ENCODE measurements around the gene VBP1. TPM values are rescaled to one million over a fixed set of nuclear protein-coding genes. Genes with fewer than 3 reads are reported as not detected.

Gene VBP1
- total RNA-seq, 1 donor from 2014 or later = 33.9 TPM

DNA sequence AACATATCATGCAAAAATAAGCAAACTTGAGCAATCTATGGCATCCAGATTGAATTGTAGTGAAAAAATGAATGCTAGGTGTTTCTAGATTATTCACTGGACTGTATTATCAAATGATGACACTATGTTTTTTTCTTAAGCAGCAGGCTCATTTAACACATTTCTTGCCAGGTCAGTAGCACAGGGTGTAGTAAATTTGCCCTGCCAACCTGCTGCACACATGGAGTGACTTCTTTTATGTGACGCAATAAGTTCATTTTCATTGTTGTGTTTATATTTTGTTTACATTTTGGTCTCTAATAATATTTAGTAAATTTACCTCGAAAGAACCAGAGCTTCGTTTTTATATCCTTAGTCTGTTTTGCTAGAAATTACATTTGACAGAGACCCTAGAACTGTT lies 9.5 kb downstream of the VBP1 start:
- no peaks in the 10 kb centered on the region for H3K4me1 ChIP-seq
- H3K27ac ChIP-seq = no peak overlapping the region
- ATAC-seq (no peak), DNase-seq (no peak)
- intact Hi-C loops (cut with DNase I) = no loop called here
- peaks cover 10% of the 10 kb centered on the region for H3K36me3 ChIP-seq
- H3K27me3 ChIP-seq = no peaks in the 10 kb centered on the region
- H3K9me3 ChIP-seq = no peaks in the 10 kb centered on the region
- TF ChIP-seq, protein P1, sequence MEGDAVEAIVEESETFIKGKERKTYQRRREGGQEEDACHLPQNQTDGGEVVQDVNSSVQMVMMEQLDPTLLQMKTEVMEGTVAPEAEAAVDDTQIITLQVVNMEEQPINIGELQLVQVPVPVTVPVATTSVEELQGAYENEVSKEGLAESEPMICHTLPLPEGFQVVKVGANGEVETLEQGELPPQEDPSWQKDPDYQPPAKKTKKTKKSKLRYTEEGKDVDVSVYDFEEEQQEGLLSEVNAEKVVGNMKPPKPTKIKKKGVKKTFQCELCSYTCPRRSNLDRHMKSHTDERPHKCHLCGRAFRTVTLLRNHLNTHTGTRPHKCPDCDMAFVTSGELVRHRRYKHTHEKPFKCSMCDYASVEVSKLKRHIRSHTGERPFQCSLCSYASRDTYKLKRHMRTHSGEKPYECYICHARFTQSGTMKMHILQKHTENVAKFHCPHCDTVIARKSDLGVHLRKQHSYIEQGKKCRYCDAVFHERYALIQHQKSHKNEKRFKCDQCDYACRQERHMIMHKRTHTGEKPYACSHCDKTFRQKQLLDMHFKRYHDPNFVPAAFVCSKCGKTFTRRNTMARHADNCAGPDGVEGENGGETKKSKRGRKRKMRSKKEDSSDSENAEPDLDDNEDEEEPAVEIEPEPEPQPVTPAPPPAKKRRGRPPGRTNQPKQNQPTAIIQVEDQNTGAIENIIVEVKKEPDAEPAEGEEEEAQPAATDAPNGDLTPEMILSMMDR (IDR thresholded peaks at IDR 0.05) = no peak
- H3K4me3 ChIP-seq = no peak overlapping the region

DNA sequence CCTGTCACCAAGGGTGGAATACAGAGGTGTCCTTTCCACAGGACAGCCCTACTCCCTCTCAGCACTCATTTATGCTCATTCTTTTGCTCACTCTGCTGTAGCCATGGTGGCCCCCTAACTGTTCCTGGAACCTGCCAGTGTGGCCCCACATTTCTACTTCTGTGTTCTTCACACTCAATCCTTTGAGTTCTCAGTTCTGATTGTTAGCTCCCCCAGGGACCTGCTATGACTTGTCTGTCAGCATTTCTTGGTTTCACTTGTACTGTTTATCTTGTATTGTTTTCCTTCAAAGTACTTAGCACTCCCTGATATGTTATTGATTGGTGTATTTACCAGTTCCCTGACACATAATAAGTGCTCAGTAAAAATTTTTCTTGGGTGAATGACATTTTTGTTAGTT lies 14.9 kb downstream of the VBP1 start:
- no peaks in the 10 kb centered on the region for H3K27me3 ChIP-seq
- no peaks in the 10 kb centered on the region for H3K9me3 ChIP-seq
- H3K36me3 ChIP-seq = peaks cover 24% of the 10 kb centered on the region
- no peak overlapping the region for H3K27ac ChIP-seq
- no peak for ATAC-seq
- intact Hi-C loops (cut with DNase I) = no loop called here
- no peak overlapping the region for H3K4me3 ChIP-seq
- no peak for DNase-seq
- H3K4me1 ChIP-seq = no peaks in the 10 kb centered on the region
- TF ChIP-seq, protein P1 (IDR thresholded peaks at IDR 0.05) = no peak

- ATAC-seq (no peak), DNase-seq (no peak)
- H3K4me1 ChIP-seq = no peaks in the 10 kb centered on the region
- no peaks in the 10 kb centered on the region for H3K27me3 ChIP-seq
- H3K27ac ChIP-seq = no peak overlapping the region
- TF ChIP-seq, protein P1 (IDR thresholded peaks at IDR 0.05) = no peak
- H3K9me3 ChIP-seq = no peaks in the 10 kb centered on the region
- H3K36me3 ChIP-seq = peaks cover 46% of the 10 kb centered on the region
- intact Hi-C loops (cut with DNase I) = no loop called here
- H3K4me3 ChIP-seq = no peak overlapping the region
Measured at GRCh38 chrX:155235891-155236290, 19.6 kb downstream of the VBP1 start.

- H3K4me3 ChIP-seq = no peak overlapping the region
- intact Hi-C loops (cut with DNase I) = no loop called here
- DNase-seq (no peak), ATAC-seq (no peak)
- H3K27me3 ChIP-seq = no peaks in the 10 kb centered on the region
- H3K27ac ChIP-seq = no peak overlapping the region
- no peaks in the 10 kb centered on the region for H3K4me1 ChIP-seq
- TF ChIP-seq, protein P1 (IDR thresholded peaks at IDR 0.05) = no peak
- H3K36me3 ChIP-seq = peaks cover 38% of the 10 kb centered on the region
- no peaks in the 10 kb centered on the region for H3K9me3 ChIP-seq
Measured at GRCh38 chrX:155237719-155238118, 21.5 kb downstream of the VBP1 start.

DNA sequence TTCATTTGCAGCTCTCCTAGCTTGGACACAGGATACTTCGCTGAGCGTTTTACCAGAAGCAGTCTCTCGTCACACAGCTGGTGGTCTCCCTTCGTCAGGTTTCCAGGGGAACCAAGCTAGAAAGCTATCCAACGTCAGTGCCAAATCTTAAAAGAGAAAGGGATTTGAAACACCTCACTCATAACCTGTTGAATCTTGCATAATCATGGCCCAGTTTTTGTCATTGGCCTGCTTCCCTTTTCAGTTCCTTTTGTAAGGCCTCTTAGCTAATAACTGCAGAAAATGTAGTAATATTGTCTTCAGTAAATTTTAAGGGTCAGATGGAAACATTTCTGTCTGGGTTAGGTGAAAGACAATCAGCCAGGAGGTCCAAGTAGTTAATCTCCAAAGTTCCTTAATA lies 26.0 kb downstream of the VBP1 start:
- TF ChIP-seq, protein P1 (IDR thresholded peaks at IDR 0.05) = no peak
- Histone ChIP-seq H3K27ac (no peak overlapping the region), H3K27me3 (no peaks in the 10 kb centered on the region), H3K9me3 (no peaks in the 10 kb centered on the region), H3K36me3 (peaks cover 21% of the 10 kb centered on the region), H3K4me3 (no peak overlapping the region), H3K4me1 (no peaks in the 10 kb centered on the region)
- ATAC-seq = no peak
- DNase-seq = no peak
- intact Hi-C loops (cut with DNase I) = no loop called here

DNA sequence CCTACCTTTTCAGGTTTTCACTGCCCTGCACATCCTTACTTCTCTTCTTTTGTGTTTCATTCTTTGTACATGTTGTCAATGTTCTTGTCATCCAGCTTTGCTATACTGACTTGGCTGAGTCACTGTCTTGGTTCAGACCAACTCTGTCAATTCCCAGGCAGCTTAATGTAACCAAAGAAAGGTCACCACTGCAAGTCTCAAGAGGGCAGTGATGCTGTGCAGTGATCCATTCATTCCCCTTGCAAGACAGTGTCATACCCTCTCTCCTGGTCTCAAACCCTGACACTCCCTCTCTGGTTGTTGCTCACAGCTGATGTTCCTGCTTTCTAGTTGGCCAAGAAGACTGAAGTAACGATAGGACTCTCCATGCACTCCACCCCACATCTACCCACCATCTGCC lies 30.5 kb downstream of the VBP1 start:
- H3K4me3 ChIP-seq = no peak overlapping the region

More for the DNA sequence above, 30.5 kb downstream of the VBP1 start:
- Histone ChIP-seq H3K27me3 (no peaks in the 10 kb centered on the region), H3K9me3 (no peaks in the 10 kb centered on the region), H3K36me3 (no peaks in the 10 kb centered on the region), H3K4me1 (no peaks in the 10 kb centered on the region), H3K27ac (no peak overlapping the region)
- ATAC-seq = no peak
- TF ChIP-seq, protein P1 (IDR thresholded peaks at IDR 0.05) = no peak
- intact Hi-C loops (cut with DNase I) = no loop called here
- DNase-seq = no peak
